Measurements from ENCODE around the gene KAT8.
A peak's percentile ranks its signal among the peaks of the same experiment; 100 is the strongest.
"Not testable (repeated sequence)": the region's sequence is repeated elsewhere in the genome, so short reads cannot be mapped to it uniquely, and the experiment has no call there.

The KAT8 gene

GRCh38 chr16:31157136-31157535 lies 39.7 kb downstream of the KAT8 start:
- TF ChIP-seq SPI1 (IDR thresholded peaks at IDR 0.05; ENCODE audit: low read depth, low read length) (peak; percentile 41), POU2F2 (IDR thresholded peaks at IDR 0.05; ENCODE audit: low read depth, low read length) (no peak)
- DNase-seq (ENCODE audit: insufficient read length, low spot score) (no peak), FAIRE-seq (no peak)

GRCh38 chr16:31167315-31167714 lies 49.9 kb downstream of the KAT8 start:
- DNase-seq (ENCODE audit: insufficient read length, low spot score) (no peak), FAIRE-seq (no peak)
- TF ChIP-seq SPI1 (IDR thresholded peaks at IDR 0.05; ENCODE audit: low read depth, low read length) (no peak), TAF1 (IDR thresholded peaks at IDR 0.05; ENCODE audit: low read depth, low read length) (no peak), POU2F2 (IDR thresholded peaks at IDR 0.05; ENCODE audit: low read depth, low read length) (no peak), PAX5 (IDR thresholded peaks at IDR 0.05; ENCODE audit: insufficient read depth, low read length, severe bottlenecking) (no peak), POLR2A (IDR thresholded peaks at IDR 0.05; ENCODE audit: low read depth, low read length) (no peak), POLR2AphosphoS5 (IDR thresholded peaks at IDR 0.05; ENCODE audit: low read depth, low read length) (no peak)

GRCh38 chr16:31168848-31169247 lies 51.4 kb downstream of the KAT8 start:
- TF ChIP-seq SPI1 (IDR thresholded peaks at IDR 0.05; ENCODE audit: low read depth, low read length) (no peak), POLR2AphosphoS5 (IDR thresholded peaks at IDR 0.05; ENCODE audit: low read depth, low read length) (no peak)
- no peak for DNase-seq (ENCODE audit: insufficient read length, low spot score)

GRCh38 chr16:31170048-31170447 lies 52.6 kb downstream of the KAT8 start:
- FAIRE-seq: not testable (repeated sequence)

More at GRCh38 chr16:31168848-31169247, 51.4 kb downstream of the KAT8 start:
- FAIRE-seq: no peak

GRCh38 chr16:31177136-31177535 lies 59.7 kb downstream of the KAT8 start:
- TF ChIP-seq POLR2A (IDR thresholded peaks at IDR 0.05; ENCODE audit: low read depth, low read length) (no peak), SPI1 (IDR thresholded peaks at IDR 0.05; ENCODE audit: low read depth, low read length) (no peak), TAF1 (IDR thresholded peaks at IDR 0.05; ENCODE audit: low read depth, low read length) (no peak), POLR2AphosphoS5 (IDR thresholded peaks at IDR 0.05; ENCODE audit: low read depth, low read length) (no peak), PAX5 (IDR thresholded peaks at IDR 0.05; ENCODE audit: insufficient read depth, low read length, severe bottlenecking) (no peak), POU2F2 (IDR thresholded peaks at IDR 0.05; ENCODE audit: low read depth, low read length) (no peak)
- FAIRE-seq (peak; percentile 28), DNase-seq (ENCODE audit: insufficient read length, low spot score) (no peak)

More at GRCh38 chr16:31170048-31170447, 52.6 kb downstream of the KAT8 start:
- DNase-seq (ENCODE audit: insufficient read length, low spot score): not testable (repeated sequence)

- no peak for DNase-seq (ENCODE audit: insufficient read length, low spot score)
- FAIRE-seq: no peak
- TF ChIP-seq POLR2A (IDR thresholded peaks at IDR 0.05; ENCODE audit: low read depth, low read length): no peak
- TF ChIP-seq PAX5 (IDR thresholded peaks at IDR 0.05; ENCODE audit: insufficient read depth, low read length, severe bottlenecking): no peak
- no peak; the same call in 1 of the 2 replicates for TF ChIP-seq TAF1 (IDR thresholded peaks at IDR 0.05; ENCODE audit: low read depth, low read length)
- no peak for TF ChIP-seq SPI1 (IDR thresholded peaks at IDR 0.05; ENCODE audit: low read depth, low read length)
- TF ChIP-seq POU2F2 (IDR thresholded peaks at IDR 0.05; ENCODE audit: low read depth, low read length): no peak
- no peak for TF ChIP-seq POLR2AphosphoS5 (IDR thresholded peaks at IDR 0.05; ENCODE audit: low read depth, low read length)
Observed at GRCh38 chr16:31179219-31179746, 61.8 kb downstream of the KAT8 start.

GRCh38 chr16:31179747-31180459 lies 62.4 kb downstream of the KAT8 start, which contains the start of gene FUS:
Gene FUS (plus strand): TSS chr16:31180139. CDS start chr16:31180215, 76 bp downstream.
- peak; percentile 100 for TF ChIP-seq POLR2AphosphoS5 (IDR thresholded peaks at IDR 0.05; ENCODE audit: low read depth, low read length)
- TF ChIP-seq POLR2A (IDR thresholded peaks at IDR 0.05; ENCODE audit: low read depth, low read length): peak; percentile 100
- TF ChIP-seq PAX5 (IDR thresholded peaks at IDR 0.05; ENCODE audit: insufficient read depth, low read length, severe bottlenecking): peak; percentile 99
- TF ChIP-seq POU2F2 (IDR thresholded peaks at IDR 0.05; ENCODE audit: low read depth, low read length): peak; percentile 99
- 0 out of 2 replicates have a peak, but pooled peaks have one; percentile 29 for TF ChIP-seq SPI1 (IDR thresholded peaks at IDR 0.05; ENCODE audit: low read depth, low read length)
- TF ChIP-seq TAF1 (IDR thresholded peaks at IDR 0.05; ENCODE audit: low read depth, low read length): peak; percentile 100
- FAIRE-seq (peak; percentile 98), DNase-seq (ENCODE audit: insufficient read length, low spot score) (peak; percentile 84)

All from GM12891 (cell line).